AG09309 (cell line): ENCODE measurements around the gene NTSR2.

Experiments used
- DNase-seq: peaks from one replicate; pipeline ENCODE4 v3.0.0-alpha.2; 2010; ENCODE audit warnings: low read depth
- H3K4me3 ChIP-seq: 2 replicates; pipeline ENCODE4 v1.5.1; 2011; ENCODE audit warnings: mild to moderate bottlenecking, low read depth, low read length, moderate library complexity; ENCODE audit not compliant: control insufficient read depth
- TF ChIP-seq, protein P1 (sequence below): IDR thresholded peaks from 2 replicates; pipeline ENCODE4 v1.5.1; 2011; ENCODE audit warnings: mild to moderate bottlenecking, low read depth, low read length, inconsistent platforms; ENCODE audit not compliant: insufficient read depth, control insufficient read depth; ENCODE audit errors: missing control alignments

Gene NTSR2

DNA sequence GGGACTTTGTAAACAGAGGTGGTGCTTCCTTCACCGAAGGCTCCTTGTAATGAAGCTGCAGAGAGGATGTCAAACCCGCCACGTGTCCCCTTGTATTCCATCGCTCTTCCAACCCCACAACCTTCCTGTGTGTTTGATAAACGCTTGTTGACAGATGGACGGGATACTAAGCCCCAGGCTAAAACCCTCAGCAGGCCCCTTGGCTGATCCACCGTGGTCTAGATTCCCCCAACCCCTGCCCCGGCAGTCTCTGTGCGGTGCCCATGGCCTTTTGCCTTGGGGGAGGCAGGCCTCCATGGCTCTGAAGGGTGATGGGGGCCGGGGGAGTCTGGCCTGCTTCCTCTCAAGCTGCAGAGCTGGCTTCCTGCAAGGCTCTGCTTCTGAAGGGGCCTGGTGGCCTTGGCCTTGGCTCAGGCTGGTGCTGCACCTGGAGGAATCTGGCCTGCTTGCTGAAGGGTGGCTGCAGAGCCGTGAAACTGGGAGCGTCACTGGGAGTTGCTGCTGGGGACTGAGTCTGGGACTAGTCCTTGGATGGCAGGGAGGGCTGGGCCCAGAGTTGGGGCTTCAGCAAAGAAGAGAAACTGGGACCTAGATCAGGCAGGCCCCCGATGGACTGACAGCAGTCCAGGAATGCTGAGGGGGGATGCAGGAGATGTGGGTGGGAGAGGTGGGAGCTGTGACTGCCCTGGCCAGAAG, 9.6 kb upstream of the NTSR2 start:
- TF ChIP-seq, protein P1, sequence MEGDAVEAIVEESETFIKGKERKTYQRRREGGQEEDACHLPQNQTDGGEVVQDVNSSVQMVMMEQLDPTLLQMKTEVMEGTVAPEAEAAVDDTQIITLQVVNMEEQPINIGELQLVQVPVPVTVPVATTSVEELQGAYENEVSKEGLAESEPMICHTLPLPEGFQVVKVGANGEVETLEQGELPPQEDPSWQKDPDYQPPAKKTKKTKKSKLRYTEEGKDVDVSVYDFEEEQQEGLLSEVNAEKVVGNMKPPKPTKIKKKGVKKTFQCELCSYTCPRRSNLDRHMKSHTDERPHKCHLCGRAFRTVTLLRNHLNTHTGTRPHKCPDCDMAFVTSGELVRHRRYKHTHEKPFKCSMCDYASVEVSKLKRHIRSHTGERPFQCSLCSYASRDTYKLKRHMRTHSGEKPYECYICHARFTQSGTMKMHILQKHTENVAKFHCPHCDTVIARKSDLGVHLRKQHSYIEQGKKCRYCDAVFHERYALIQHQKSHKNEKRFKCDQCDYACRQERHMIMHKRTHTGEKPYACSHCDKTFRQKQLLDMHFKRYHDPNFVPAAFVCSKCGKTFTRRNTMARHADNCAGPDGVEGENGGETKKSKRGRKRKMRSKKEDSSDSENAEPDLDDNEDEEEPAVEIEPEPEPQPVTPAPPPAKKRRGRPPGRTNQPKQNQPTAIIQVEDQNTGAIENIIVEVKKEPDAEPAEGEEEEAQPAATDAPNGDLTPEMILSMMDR, result no peak
- no peak for DNase-seq
- no peak overlapping the region for H3K4me3 ChIP-seq

DNA sequence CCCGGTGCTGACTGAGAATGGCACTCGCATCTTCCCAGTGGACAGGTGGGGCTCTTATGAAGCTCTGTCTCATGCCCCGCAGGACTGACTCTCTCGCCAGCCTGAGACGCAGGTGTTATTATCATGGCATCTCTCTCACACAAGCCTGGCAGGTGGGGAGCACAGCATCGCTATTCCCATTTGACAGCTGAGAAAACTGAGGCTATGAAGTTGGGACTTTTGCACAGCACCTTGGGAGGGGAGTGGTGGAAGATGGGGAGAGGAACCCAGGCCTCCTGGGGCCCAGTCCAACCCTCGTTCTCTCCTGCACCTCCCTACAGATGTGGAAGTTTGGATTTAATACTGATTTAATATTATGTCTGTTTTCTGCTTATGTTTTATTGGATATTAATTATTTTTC, 9.0 kb upstream of the NTSR2 start:
- TF ChIP-seq, protein P1, result no peak

GRCh38 chr2:11678306-11678960, 8.4 kb upstream of the NTSR2 start:
- H3K4me3 ChIP-seq, result no peak overlapping the region
- DNase-seq, result no peak
- TF ChIP-seq, protein P1, result no peak

More for the DNA sequence above, 9.0 kb upstream of the NTSR2 start:
- no peak for DNase-seq
- no peak overlapping the region for H3K4me3 ChIP-seq

- TF ChIP-seq, protein P1, result no peak
- DNase-seq, result no peak
- H3K4me3 ChIP-seq, result no peak overlapping the region
Observed at GRCh38 chr2:11677136-11678055, 7.4 kb upstream of the NTSR2 start.

GRCh38 chr2:11676640-11677039, 6.6 kb upstream of the NTSR2 start:
- TF ChIP-seq, protein P1, result no peak
- no peak overlapping the region for H3K4me3 ChIP-seq
- DNase-seq, result no peak

DNA sequence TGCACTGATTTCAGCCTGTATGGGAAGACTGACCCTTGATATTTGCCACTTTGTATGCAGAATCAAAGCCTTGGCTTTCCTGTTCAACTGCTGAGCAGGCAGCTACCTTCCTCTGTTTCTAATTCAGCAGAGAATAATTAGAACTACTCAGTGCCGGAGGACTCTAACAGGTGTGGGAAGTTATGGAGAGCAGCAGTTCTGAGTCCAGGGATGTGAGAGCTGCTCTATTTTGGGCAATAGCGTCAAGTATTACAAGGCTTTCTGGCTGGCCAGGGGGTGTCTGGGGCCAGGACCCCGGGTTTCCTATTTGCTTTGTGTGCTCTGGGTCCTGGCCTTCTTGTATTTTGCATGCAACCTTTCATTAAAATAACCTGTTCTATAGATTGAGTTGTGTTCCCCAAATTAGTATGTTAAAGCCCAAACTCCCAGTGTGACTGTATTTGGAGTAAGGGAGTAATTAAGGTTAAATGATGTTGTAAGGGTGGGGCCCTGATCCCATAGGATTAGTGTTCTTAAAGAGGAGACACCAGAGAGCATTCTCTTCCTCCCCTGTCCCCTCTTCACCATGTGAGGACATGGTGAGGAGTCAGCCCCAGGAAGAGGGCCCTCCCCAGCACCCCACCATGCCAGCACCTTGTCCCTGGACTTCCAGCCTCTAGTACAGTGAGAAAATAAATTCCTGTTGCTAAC, 5.6 kb upstream of the NTSR2 start:
- no peak for DNase-seq
- no peak overlapping the region for H3K4me3 ChIP-seq
- TF ChIP-seq, protein P1, result no peak
